Fibroblast of the aortic adventitia (primary cell): ENCODE data around the gene TEX261. TPM values are rescaled to one million over a fixed set of nuclear protein-coding genes. Genes with fewer than 3 reads are reported as not detected.

Source experiments
- DNase-seq: peaks from one replicate; pipeline ENCODE4 v3.0.0-alpha.2; 2010; ENCODE audit warnings: low read depth
- H3K4me3 ChIP-seq: 2 replicates; pipeline ENCODE4 v1.5.1; 2011; ENCODE audit warnings: low read depth, mild to moderate bottlenecking, control low read depth, low read length, moderate library complexity
- CTCF ChIP-seq: IDR thresholded peaks from 2 replicates; pipeline ENCODE4 v1.5.1; 2011; ENCODE audit warnings: mild to moderate bottlenecking, low read length, control low read depth, inconsistent platforms; ENCODE audit not compliant: insufficient read depth
- total RNA-seq: library from RNA; depleted of rRNA; stranded (reverse); fragments of >200 nt; gene quantifications from 2 replicates; pipeline ENCODE4 v1.2.3, GENCODE V29; 2012; ENCODE audit warnings: low replicate concordance

Gene TEX261
- total RNA-seq, 1 donor: 44.2 TPM

GRCh38 chr2:70956141-70956540 lies 38.5 kb downstream of the TEX261 start:
- no peak overlapping the region for H3K4me3 ChIP-seq
- no peak for TF ChIP-seq CTCF
- DNase-seq: no peak

GRCh38 chr2:70954886-70955285 lies 39.8 kb downstream of the TEX261 start:
- TF ChIP-seq CTCF: no peak
- no peak for DNase-seq
- no peak overlapping the region for H3K4me3 ChIP-seq

GRCh38 chr2:70949086-70949485 lies 45.6 kb downstream of the TEX261 start:
- H3K4me3 ChIP-seq: no peak overlapping the region
- no peak for DNase-seq
- no peak for TF ChIP-seq CTCF

- peak; percentile 82 for TF ChIP-seq CTCF
- DNase-seq: peak; percentile 77
- peak overlapping the region; percentile 49 for H3K4me3 ChIP-seq
These were observed 46.2 kb downstream of the TEX261 start for GRCh38 chr2:70948337-70949003.

GRCh38 chr2:70947556-70948184 lies 47.0 kb downstream of the TEX261 start:
- no peak for TF ChIP-seq CTCF
- peak overlapping the region; percentile 28 for H3K4me3 ChIP-seq
- DNase-seq: peak; percentile 41

- peak; percentile 83 for TF ChIP-seq CTCF
- H3K4me3 ChIP-seq: no peak overlapping the region
- DNase-seq: peak; percentile 70
These were observed 47.7 kb downstream of the TEX261 start for GRCh38 chr2:70946832-70947442.
